Stimulated activated CD4-positive, alpha-beta T cell treated with anti-CD3 and anti-CD28 coated beads, Interleukin-1b, Interleukin-23, amount 100 ng/mL, for 24 hours (primary cell): ENCODE measurements around the gene KCNK3.
A peak's percentile ranks its signal among the peaks of the same experiment; 100 is the strongest.
"Not testable (repeated sequence)": the region's sequence is repeated elsewhere in the genome, so short reads cannot be mapped to it uniquely, and the experiment has no call there.

Experiments
- DNase-seq, 4 experiments: peaks; one replicate each; pipeline ENCODE4 v3.0.0-alpha.2; 2020; ENCODE audit warnings: low read depth in 4 of 4, low spot score in 1 of 4

KCNK3 gene

GRCh38 chr2:26692279-26692896, at the start of gene KCNK3:
Gene KCNK3 (plus strand): TSS chr2:26692722. CDS start chr2:26692876, 154 bp downstream.
- peak; percentile 4 to 26 (median 10) for DNase-seq

GRCh38 chr2:26644188-26644835, 48.2 kb upstream of the KCNK3 start:
- no peak for DNase-seq

- DNase-seq = no peak
These were observed 46.8 kb upstream of the KCNK3 start for GRCh38 chr2:26645762-26646161.

- no peak for DNase-seq
These were observed 45.4 kb upstream of the KCNK3 start for GRCh38 chr2:26646986-26647672.

- no peak for DNase-seq
These were observed 44.5 kb upstream of the KCNK3 start for GRCh38 chr2:26647981-26648380.

GRCh38 chr2:26648516-26648915, 44.0 kb upstream of the KCNK3 start:
- no peak for DNase-seq

DNA sequence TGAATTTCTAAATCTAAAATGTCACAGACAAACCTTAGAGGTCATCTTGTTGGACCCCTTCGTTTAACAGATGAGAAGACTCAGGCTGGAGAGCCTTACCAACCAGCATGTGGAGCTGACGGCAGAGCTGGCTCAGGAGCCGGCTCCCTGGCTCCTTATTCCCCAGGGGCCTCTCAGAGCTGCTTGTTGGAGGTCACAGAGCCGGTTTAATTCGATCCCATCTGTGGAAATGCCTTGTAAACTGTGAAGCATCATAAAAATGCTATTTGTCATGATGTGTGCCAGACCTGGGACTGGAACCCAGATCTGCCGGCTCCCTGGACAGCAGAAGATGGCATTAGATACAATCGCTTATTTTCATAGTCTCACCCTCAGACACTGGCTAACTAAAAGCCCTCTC, 43.2 kb upstream of the KCNK3 start:
- DNase-seq = no peak

GRCh38 chr2:26649992-26650712, 42.4 kb upstream of the KCNK3 start:
- no peak for DNase-seq

- no peak for DNase-seq
These were observed 41.6 kb upstream of the KCNK3 start for GRCh38 chr2:26650713-26651469.

DNA sequence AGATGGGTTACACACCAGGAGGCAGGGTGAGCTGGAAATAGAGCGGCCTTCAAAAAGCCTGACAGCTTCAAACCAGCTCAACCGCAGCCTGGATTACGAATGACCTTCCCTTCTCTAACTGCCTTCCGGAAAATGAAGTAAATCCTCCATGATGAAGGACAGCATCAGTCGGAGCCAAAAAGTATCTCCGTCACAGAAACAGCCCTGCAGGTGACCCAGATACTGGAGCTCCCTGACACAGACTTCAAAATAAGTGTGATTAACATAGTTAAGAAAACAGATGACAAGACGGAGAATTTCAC, 41.1 kb upstream of the KCNK3 start:
- no peak for DNase-seq

DNA sequence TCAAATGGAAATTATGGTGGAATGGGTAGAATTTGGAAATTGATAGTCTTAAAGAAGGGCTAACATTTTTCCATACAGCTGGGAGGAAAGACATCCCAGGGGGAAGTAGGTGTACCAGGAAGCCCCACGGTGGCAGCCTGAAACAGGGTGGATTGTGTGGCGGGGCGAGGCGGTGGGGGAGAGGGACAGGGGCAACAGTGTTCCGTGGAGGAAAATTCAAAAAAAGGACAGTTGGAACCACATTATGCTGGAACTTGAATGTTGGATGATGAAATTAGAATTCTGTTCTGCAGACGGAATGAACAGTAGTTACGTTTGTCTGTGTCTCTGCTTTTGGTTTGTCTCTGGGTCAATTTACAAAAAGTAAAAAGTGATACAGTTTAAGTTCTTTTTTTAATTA, 40.7 kb upstream of the KCNK3 start:
- no peak for DNase-seq

GRCh38 chr2:26652361-26653041, 40.0 kb upstream of the KCNK3 start:
- no peak for DNase-seq

DNA sequence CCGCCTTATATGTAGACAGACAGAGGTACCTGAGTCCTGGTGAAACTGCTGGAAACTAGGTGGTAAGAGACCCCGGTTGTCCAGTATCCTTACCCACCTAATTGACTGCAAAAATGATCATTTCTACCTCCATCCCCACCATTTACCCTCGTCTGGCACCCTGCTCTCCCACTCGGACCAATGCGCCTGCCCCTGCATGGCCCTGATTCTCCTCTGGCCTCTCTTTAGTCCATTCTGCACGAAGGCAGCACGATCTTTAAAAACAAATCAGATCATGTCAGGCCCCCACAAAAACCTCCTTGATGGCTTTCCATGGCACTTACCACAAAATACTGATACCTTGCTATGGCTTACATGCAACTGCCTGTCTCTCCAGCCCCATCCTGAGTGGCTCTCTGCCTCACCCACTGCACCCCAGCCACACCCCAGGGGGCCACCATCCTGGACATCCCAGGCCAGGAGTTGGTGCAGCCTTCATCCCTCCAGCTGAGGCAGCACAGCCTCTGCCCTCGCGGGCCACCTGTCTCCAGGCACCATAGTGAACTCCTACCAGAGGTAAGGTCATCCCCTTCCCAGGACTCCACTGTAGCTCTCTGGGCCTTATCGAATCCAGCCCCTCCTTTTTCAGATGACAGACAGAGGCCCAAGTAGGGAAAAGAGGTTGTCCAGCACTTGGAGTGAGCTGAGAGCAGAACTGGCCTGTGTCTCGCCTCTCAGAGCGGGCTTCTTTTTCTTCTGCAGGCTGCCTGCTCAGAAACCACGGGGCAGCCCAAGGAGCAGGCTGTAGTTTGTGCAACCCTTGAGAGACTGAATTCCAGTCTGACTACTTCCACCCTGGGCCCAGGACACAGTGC, 39.1 kb upstream of the KCNK3 start:
- DNase-seq = no peak

GRCh38 chr2:26654061-26654340, 38.5 kb upstream of the KCNK3 start:
- DNase-seq = no peak

- DNase-seq = not testable (repeated sequence)
These were observed 37.4 kb upstream of the KCNK3 start for GRCh38 chr2:26655120-26655519.

GRCh38 chr2:26655611-26656195, 36.8 kb upstream of the KCNK3 start:
- DNase-seq = no peak

DNA sequence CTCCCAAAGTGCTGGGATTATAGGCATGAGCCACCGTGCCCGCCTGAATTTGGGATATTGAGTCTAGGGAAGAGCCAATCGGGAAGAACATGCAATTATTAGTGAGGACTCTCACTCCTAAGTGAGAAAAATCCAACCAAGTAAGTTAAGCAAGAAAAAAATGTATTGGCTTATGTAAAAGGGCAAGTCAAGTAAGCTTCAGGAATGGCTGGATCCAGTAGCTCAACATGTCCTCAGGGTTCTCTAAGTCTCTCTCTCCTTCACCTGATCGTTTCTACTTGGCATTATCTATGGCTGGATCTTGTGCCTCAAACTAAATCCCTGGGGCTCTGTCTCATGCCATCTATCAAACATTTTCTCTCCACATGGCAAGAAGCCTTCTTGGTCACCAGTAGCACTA, 35.3 kb upstream of the KCNK3 start:
- no peak for DNase-seq

GRCh38 chr2:26658691-26659346, 33.7 kb upstream of the KCNK3 start:
- DNase-seq = no peak

DNA sequence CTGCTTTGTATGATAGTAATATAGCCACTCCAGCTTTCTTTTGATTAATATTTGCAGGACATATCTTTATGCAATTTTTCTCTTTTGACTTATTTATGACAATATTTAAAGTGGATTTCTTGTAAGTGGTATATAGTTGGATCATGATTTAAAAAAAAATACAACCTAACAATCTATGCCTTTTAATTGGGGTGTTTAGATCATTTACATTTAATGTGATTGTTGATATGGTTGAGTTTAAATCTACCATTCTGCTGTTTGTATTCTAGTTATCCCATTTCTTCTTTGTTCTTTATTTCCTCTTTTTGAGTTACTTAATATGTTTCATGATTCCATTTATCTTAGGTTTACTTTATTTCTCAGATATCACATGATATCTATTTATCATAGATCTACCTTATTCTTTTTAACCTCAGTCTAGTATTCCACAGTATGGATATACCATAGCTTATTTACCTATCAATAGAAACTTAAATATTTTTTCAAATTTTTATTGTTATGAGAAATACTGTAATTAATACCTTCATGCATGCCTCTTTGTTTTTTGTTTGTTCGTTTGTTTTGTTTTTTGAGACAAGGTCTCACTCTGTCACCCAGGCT, 32.1 kb upstream of the KCNK3 start:
- no peak for DNase-seq
